GM18505 (cell line): ENCODE results near the gene GTF3C1.
"Not testable (repeated sequence)": the region's sequence is repeated elsewhere in the genome, so short reads cannot be mapped to it uniquely, and the experiment has no call there.

Experiments
- ATAC-seq: cut with Tn5 transposase; IDR thresholded peaks from one replicate; pipeline ENCODE4 v1.9.1; 2021; ENCODE audit not compliant: unreplicated experiment
- POLR2A ChIP-seq: IDR thresholded peaks from 4 replicates; pipeline ENCODE4 v1.6.1; 2011; ENCODE audit warnings: borderline replicate concordance; ENCODE audit not compliant: insufficient read depth, insufficient read length; ENCODE audit errors: extremely low read depth

GTF3C1 gene

GRCh38 chr16:27437946-27438345 lies 111.8 kb downstream of the GTF3C1 start:
- no peak for TF ChIP-seq POLR2A
- ATAC-seq, result no peak

DNA sequence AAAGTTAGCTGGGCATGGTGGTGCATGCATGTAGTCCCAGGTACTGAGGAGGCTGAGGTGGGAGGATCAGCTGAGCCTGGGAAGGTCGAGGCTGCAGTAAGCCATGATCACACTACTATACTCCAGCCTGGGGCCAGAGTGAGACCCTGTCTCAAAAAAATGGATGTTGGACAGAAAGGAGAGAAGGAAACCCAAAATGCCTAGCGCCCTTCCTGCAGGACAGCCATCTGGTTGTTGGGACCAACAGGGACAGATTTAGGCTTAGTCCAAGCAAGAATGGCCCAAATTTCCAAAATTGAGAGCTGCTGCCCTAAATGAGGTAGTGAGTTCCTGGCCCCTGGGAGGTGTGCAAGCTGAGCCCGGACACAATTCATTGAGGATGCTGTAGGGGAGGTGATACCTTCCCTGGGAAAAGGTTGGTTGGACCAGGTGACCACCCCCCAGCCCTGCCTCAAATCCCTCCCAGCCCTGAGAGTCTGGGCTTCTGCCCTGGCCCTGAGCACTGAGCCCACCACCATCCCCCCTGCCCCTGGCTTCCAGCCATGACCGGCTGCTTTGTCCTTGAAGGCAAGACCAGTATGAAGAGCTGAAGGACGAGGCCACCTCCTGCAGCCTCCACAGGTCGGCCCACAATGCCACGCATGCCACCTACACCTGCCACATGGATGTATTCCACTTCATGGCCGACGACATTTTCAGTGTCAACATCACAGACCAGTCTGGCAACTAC lies 112.6 kb downstream of the GTF3C1 start:
- no peak for ATAC-seq
- TF ChIP-seq POLR2A, result no peak

DNA sequence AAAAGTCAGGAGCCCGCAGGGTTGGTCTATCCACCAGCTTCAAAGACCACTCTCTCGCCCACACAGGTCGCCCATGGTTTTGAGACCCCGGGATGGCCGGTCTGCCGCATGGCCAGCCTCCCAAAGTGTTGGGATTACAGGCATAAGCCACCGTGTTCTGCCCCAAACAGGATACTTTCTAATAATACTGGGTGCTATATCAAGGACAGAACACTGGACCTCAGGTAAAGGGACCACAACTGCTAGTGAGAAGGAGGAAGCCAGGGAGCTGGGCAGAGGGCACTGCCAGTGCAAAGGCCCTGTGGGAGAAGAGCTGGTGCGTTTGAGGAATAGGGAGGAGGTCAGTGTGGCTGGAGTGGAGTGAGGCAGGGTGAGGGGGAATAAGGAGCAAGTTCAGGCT lies 113.6 kb downstream of the GTF3C1 start:
- no peak for TF ChIP-seq POLR2A
- ATAC-seq, result no peak

GRCh38 chr16:27435146-27435545 lies 114.6 kb downstream of the GTF3C1 start:
- ATAC-seq, result not testable (repeated sequence)

DNA sequence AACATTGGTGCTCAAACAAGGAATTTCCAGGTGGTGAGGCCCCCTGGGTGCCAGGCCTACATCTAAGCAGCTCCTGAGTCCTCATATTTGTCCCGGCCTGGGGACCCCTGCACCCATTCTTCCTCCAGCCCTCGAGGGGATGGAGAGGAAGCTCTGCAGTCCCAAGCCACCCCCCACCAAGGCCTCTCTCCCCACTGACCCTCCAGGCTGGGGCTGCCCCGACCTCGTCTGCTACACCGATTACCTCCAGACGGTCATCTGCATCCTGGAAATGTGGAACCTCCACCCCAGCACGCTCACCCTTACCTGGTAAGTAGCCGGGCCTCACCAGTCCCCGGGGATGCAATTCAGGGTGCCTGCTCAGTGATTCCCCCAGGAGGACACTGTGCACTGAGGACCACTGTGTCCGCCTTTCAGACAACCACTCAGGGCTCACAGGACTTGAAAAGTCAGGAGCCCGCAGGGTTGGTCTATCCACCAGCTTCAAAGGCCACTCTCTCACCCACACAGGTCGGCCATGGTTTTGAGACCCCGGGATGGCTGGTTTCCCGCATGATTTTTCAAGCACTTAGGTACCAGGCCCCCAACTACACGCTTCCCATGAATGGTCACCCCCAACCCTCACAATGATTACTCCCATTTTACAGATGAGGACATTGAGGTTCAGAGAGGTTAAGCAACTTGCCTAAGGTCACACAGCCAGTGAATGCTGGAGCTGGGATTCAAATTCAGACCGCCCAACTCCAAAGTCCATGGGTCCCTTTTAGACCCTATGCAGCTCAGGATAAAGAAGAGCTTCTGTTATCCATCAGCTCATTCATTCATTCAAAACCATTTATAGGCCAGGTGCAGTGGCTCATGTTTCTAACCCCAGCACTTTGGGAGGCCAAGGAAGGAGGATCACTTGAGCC lies 115.3 kb downstream of the GTF3C1 start:
- no peak for TF ChIP-seq POLR2A
- no peak for ATAC-seq

GRCh38 chr16:27433636-27434035 lies 116.1 kb downstream of the GTF3C1 start:
- no peak for TF ChIP-seq POLR2A
- no peak for ATAC-seq

GRCh38 chr16:27433191-27433590 lies 116.5 kb downstream of the GTF3C1 start:
- peak; percentile 24 for TF ChIP-seq POLR2A
- not testable (repeated sequence) for ATAC-seq

GRCh38 chr16:27432558-27432957 lies 117.2 kb downstream of the GTF3C1 start:
- ATAC-seq, result no peak
- no peak for TF ChIP-seq POLR2A

GRCh38 chr16:27431773-27432532 lies 117.8 kb downstream of the GTF3C1 start:
- ATAC-seq, result no peak
- TF ChIP-seq POLR2A, result no peak

DNA sequence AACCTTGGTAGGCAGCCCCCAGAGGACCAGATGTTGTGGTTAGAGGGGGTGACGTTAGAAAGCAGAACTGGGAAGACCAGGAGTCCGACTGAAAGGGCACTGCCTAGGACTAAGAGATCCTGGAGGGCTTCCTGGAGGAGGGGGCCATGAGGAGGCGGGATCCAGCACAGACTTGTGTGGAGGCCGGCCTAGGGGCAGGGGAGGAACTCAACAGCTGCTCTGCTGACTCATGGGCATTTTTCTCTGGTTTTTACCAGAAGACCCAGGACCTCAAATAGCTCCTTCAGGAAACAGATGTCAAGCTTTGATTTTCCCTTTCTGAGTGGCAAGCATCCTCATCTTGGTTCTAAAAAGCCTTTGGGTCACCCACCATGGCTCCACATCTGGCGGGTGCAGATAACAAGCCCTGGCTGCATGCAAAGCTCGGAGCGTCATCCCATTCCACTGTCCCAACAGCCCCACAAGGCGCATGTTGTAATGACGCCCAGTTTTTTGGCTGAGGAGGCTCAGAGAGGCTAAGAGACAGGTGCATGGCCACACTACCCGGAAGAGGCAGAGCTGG lies 118.7 kb downstream of the GTF3C1 start:
- ATAC-seq, result peak; percentile 34
- TF ChIP-seq POLR2A, result peak; percentile 39

- TF ChIP-seq POLR2A, result no peak
- ATAC-seq, result peak; percentile 3
Measured at GRCh38 chr16:27430512-27430911, 119.2 kb downstream of the GTF3C1 start.

DNA sequence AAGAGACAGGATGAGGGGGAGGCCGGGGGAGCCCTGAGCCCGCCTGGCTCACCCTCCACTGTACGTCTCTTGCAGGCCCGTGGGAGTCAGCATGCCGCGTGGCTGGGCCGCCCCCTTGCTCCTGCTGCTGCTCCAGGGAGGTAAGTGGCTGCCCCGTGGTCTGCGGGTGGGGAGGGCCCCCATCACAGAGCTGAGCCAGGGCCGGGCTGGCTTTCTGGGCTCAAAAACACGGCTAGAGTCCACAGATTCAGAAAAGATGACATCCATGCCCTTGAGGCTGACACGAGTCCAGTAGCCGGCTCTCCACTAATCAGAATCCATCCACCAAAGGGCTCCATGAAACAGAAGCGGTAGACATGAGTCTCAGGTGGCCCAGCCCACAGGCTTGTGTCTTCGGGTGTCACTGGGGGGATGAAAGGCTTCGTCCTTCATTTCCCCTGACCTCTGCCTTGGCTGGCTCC lies 119.7 kb downstream of the GTF3C1 start:
- no peak for ATAC-seq
- TF ChIP-seq POLR2A, result peak; percentile 38

GRCh38 chr16:27429330-27429871 lies 120.3 kb downstream of the GTF3C1 start:
- no peak for ATAC-seq
- TF ChIP-seq POLR2A, result no peak
